OCI-LY7 (cell line): ENCODE data around the gene RMDN2.
"Not testable (repeated sequence)": the region's sequence is repeated elsewhere in the genome, so short reads cannot be mapped to it uniquely, and the experiment has no call there.

ENCODE experiments used
- CTCF ChIP-seq: fragments of 200-600 bp; sonication (generic); conservative IDR thresholded peaks from 2 replicates; pipeline ENCODE4 v1.5.1; 2014; ENCODE audit warnings: mild to moderate bottlenecking, antibody characterized with exemption, low read length, moderate library complexity, mixed read lengths
- EZH2phosphoT487 ChIP-seq: fragments of 200-600 bp; sonication (generic); IDR thresholded peaks from 2 replicates; pipeline ENCODE4 v1.6.1; 2018; ENCODE audit warnings: low read depth, borderline replicate concordance, mild to moderate bottlenecking, mixed run types, antibody characterized with exemption, low read length, moderate library complexity, mixed read lengths

- TF ChIP-seq CTCF, EZH2phosphoT487: not testable (repeated sequence)
Observed at GRCh38 chr2:37962740-37963121, 37.6 kb downstream of the RMDN2 start.
